T-helper 1 cell treated with Interleukin-12 subunit alpha and Interleukin-12 subunit beta and Interleukin-4 antibody, amounts not matched to agents 30 μg/mL and 1 μg/mL, for 36 hours (primary cell): ENCODE data around the gene TM7SF2.
A peak's percentile ranks its signal among the peaks of the same experiment; 100 is the strongest.

Experiments
- H3K27ac Mint-ChIP-seq: one replicate; pipeline ENCODE4 v1.8.0; 2021; ENCODE audit warnings: mild to moderate bottlenecking, mixed read lengths
- H3K27me3 Mint-ChIP-seq: one replicate; pipeline ENCODE4 v1.8.0; 2021; ENCODE audit warnings: low read depth, mixed read lengths
- H3K36me3 Mint-ChIP-seq: one replicate; pipeline ENCODE4 v1.8.0; 2021; ENCODE audit warnings: low read depth, mixed read lengths
- H3K4me1 Mint-ChIP-seq: one replicate; pipeline ENCODE4 v1.8.0; 2021; ENCODE audit warnings: low read depth, mixed read lengths
- H3K4me3 Mint-ChIP-seq: one replicate; pipeline ENCODE4 v1.8.0; 2021; ENCODE audit warnings: mild to moderate bottlenecking, moderate library complexity, mixed read lengths
- H3K9me3 Mint-ChIP-seq: one replicate; pipeline ENCODE4 v1.8.0; 2021; ENCODE audit warnings: mixed read lengths

Gene TM7SF2

GRCh38 chr11:65126624-65127274, 15.1 kb downstream of the TM7SF2 start:
- Mint-ChIP-seq H3K27me3 (no peaks in the 10 kb centered on the region), H3K9me3 (no peaks in the 10 kb centered on the region), H3K4me3 (no peak overlapping the region), H3K36me3 (peaks cover 30% of the 10 kb centered on the region), H3K27ac (peak overlapping the region; percentile 14), H3K4me1 (peaks cover 11% of the 10 kb centered on the region)

- Mint-ChIP-seq H3K9me3 (no peaks in the 10 kb centered on the region), H3K36me3 (peaks cover 27% of the 10 kb centered on the region), H3K27me3 (no peaks in the 10 kb centered on the region), H3K4me3 (no peak overlapping the region), H3K4me1 (peaks cover 13% of the 10 kb centered on the region), H3K27ac (no peak overlapping the region)
Observed at GRCh38 chr11:65127473-65128181, 16.0 kb downstream of the TM7SF2 start.

GRCh38 chr11:65128182-65129145, 16.8 kb downstream of the TM7SF2 start:
- Mint-ChIP-seq H3K4me1 (peaks cover 17% of the 10 kb centered on the region), H3K27ac (no peak overlapping the region), H3K27me3 (no peaks in the 10 kb centered on the region), H3K36me3 (peaks cover 31% of the 10 kb centered on the region), H3K4me3 (no peak overlapping the region), H3K9me3 (no peaks in the 10 kb centered on the region)

GRCh38 chr11:65129649-65130441, 18.2 kb downstream of the TM7SF2 start:
- peaks cover 16% of the 10 kb centered on the region for H3K4me1 Mint-ChIP-seq
- H3K27me3 Mint-ChIP-seq: no peaks in the 10 kb centered on the region
- peaks cover 29% of the 10 kb centered on the region for H3K36me3 Mint-ChIP-seq
- no peak overlapping the region for H3K4me3 Mint-ChIP-seq
- no peak overlapping the region for H3K27ac Mint-ChIP-seq
- no peaks in the 10 kb centered on the region for H3K9me3 Mint-ChIP-seq

GRCh38 chr11:65130631-65131416, 19.2 kb downstream of the TM7SF2 start:
- no peaks in the 10 kb centered on the region for H3K9me3 Mint-ChIP-seq
- no peak overlapping the region for H3K27ac Mint-ChIP-seq
- H3K36me3 Mint-ChIP-seq: peaks cover 28% of the 10 kb centered on the region
- H3K4me1 Mint-ChIP-seq: peaks cover 20% of the 10 kb centered on the region
- peak overlapping the region; percentile 33 for H3K4me3 Mint-ChIP-seq
- H3K27me3 Mint-ChIP-seq: no peaks in the 10 kb centered on the region

- Mint-ChIP-seq H3K4me1 (peaks cover 25% of the 10 kb centered on the region), H3K27me3 (peaks cover under 1% of the 10 kb centered on the region), H3K4me3 (peak overlapping the region; percentile 33), H3K9me3 (no peaks in the 10 kb centered on the region), H3K36me3 (peaks cover 30% of the 10 kb centered on the region), H3K27ac (no peak overlapping the region)
Observed at GRCh38 chr11:65131417-65131776, 19.7 kb downstream of the TM7SF2 start.

- H3K27ac Mint-ChIP-seq: no peak overlapping the region
- H3K27me3 Mint-ChIP-seq: peaks cover 5% of the 10 kb centered on the region
- no peaks in the 10 kb centered on the region for H3K9me3 Mint-ChIP-seq
- H3K4me1 Mint-ChIP-seq: peaks cover 28% of the 10 kb centered on the region
- no peak overlapping the region for H3K4me3 Mint-ChIP-seq
- H3K36me3 Mint-ChIP-seq: peaks cover 27% of the 10 kb centered on the region
Observed at GRCh38 chr11:65131895-65132237, 20.2 kb downstream of the TM7SF2 start.

GRCh38 chr11:65132238-65132987, 20.7 kb downstream of the TM7SF2 start:
- H3K4me3 Mint-ChIP-seq: peak overlapping the region; percentile 99
- peak overlapping the region; percentile 100 for H3K27ac Mint-ChIP-seq
- peaks cover 22% of the 10 kb centered on the region for H3K36me3 Mint-ChIP-seq
- H3K9me3 Mint-ChIP-seq: no peaks in the 10 kb centered on the region
- peaks cover 5% of the 10 kb centered on the region for H3K27me3 Mint-ChIP-seq
- peaks cover 26% of the 10 kb centered on the region for H3K4me1 Mint-ChIP-seq

GRCh38 chr11:65132988-65133700, 21.5 kb downstream of the TM7SF2 start:
- Mint-ChIP-seq H3K27ac (peak overlapping the region; percentile 100), H3K27me3 (peaks cover 5% of the 10 kb centered on the region), H3K36me3 (peaks cover 19% of the 10 kb centered on the region), H3K9me3 (no peaks in the 10 kb centered on the region), H3K4me1 (peaks cover 28% of the 10 kb centered on the region), H3K4me3 (peak overlapping the region; percentile 99)

GRCh38 chr11:65133724-65134123, 22.1 kb downstream of the TM7SF2 start:
- Mint-ChIP-seq H3K27me3 (peaks cover 5% of the 10 kb centered on the region), H3K4me1 (peaks cover 28% of the 10 kb centered on the region), H3K36me3 (peaks cover 19% of the 10 kb centered on the region), H3K27ac (peak overlapping the region; percentile 100), H3K9me3 (no peaks in the 10 kb centered on the region), H3K4me3 (peak overlapping the region; percentile 99)

GRCh38 chr11:65134240-65134951, 22.7 kb downstream of the TM7SF2 start, which contains the start of gene SYVN1:
SYVN1 (minus strand) TSS chr11:65134519; CDS start chr11:65133601, 918 bp downstream.
- peaks cover 28% of the 10 kb centered on the region for H3K4me1 Mint-ChIP-seq
- H3K27me3 Mint-ChIP-seq: peaks cover 5% of the 10 kb centered on the region
- H3K9me3 Mint-ChIP-seq: no peaks in the 10 kb centered on the region
- H3K36me3 Mint-ChIP-seq: peaks cover 19% of the 10 kb centered on the region
- H3K4me3 Mint-ChIP-seq: peak within 1 kb of the TSS; percentile 99
- H3K27ac Mint-ChIP-seq: peak within 1 kb of the TSS; percentile 100
